BJ (cell line): Measurements from ENCODE around the gene SAMD7. TPM values are rescaled to one million over a fixed set of nuclear protein-coding genes. Genes with fewer than 3 reads are reported as not detected.

Source experiments
- CTCF ChIA-PET: fragments of 350-600 bp; formaldehyde crosslinking; extraction: SDS; loops from one replicate; lab custom pipeline; 2021; ENCODE audit warnings: antibody characterized with exemption, inconsistent platforms; lab: Yijun Ruan, JAX
- POLR2A ChIA-PET: fragments of 300-600 bp; sonication (Branson Sonifier 250); formaldehyde crosslinking; extraction: SDS; loops from one replicate; lab custom pipeline; 2021; ENCODE audit warnings: antibody characterized with exemption; lab: Charles Lee
- DNase-seq: peaks from one replicate; pipeline ENCODE4 v3.0.0-alpha.2; 2011; ENCODE audit warnings: low read depth
- H3K27me3 ChIP-seq: 2 replicates; pipeline ENCODE4 v1.6.0; 2011; ENCODE audit warnings: low read length; ENCODE audit not compliant: control insufficient read depth, insufficient read depth
- H3K36me3 ChIP-seq: 2 replicates; pipeline ENCODE4 v1.5.1; 2011; ENCODE audit warnings: low read length; ENCODE audit not compliant: control insufficient read depth, insufficient read depth
- H3K4me3 ChIP-seq: 2 replicates; pipeline ENCODE4 v1.5.1; 2011; ENCODE audit warnings: low read depth, mild to moderate bottlenecking, control low read depth, low read length
- polyA plus RNA-seq: library from polyadenylated mRNA; depleted of rRNA; stranded (reverse); fragments of >200 nt; gene quantifications from 2 replicates; pipeline ENCODE4 v1.2.3, GENCODE V29; 2011
- TF ChIP-seq, protein P1 (sequence below): IDR thresholded peaks from 2 replicates; pipeline ENCODE4 v1.5.1; 2011; ENCODE audit warnings: low read depth, mild to moderate bottlenecking, control low read depth, inconsistent platforms, low read length, moderate library complexity; ENCODE audit not compliant: insufficient read depth

SAMD7 gene
- polyA plus RNA-seq, 1 experiment, result not detected

DNA sequence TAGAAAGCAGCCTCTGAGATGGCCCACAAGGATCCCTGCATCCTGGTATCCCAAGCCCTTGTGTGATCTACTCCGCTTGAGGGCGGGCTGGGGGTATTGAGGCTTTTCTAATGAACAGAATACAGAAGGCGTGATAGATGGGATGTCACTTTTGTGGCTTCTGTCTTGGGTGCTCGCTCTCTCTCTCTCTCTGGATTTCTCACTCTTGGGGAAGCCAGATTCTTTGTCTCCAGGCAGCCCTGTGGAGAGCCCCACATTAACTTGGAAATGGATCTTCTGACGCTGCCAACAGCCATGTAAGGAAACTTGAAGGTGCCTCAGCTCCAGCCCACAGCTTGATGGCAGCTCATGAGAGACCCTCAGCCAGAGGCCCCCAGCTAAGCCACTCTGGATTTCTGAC, 28.4 kb downstream of the SAMD7 start:
- TF ChIP-seq, protein P1, sequence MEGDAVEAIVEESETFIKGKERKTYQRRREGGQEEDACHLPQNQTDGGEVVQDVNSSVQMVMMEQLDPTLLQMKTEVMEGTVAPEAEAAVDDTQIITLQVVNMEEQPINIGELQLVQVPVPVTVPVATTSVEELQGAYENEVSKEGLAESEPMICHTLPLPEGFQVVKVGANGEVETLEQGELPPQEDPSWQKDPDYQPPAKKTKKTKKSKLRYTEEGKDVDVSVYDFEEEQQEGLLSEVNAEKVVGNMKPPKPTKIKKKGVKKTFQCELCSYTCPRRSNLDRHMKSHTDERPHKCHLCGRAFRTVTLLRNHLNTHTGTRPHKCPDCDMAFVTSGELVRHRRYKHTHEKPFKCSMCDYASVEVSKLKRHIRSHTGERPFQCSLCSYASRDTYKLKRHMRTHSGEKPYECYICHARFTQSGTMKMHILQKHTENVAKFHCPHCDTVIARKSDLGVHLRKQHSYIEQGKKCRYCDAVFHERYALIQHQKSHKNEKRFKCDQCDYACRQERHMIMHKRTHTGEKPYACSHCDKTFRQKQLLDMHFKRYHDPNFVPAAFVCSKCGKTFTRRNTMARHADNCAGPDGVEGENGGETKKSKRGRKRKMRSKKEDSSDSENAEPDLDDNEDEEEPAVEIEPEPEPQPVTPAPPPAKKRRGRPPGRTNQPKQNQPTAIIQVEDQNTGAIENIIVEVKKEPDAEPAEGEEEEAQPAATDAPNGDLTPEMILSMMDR, result no peak
- CTCF ChIA-PET, result no interaction called here
- POLR2A ChIA-PET, result no interaction called here

DNA sequence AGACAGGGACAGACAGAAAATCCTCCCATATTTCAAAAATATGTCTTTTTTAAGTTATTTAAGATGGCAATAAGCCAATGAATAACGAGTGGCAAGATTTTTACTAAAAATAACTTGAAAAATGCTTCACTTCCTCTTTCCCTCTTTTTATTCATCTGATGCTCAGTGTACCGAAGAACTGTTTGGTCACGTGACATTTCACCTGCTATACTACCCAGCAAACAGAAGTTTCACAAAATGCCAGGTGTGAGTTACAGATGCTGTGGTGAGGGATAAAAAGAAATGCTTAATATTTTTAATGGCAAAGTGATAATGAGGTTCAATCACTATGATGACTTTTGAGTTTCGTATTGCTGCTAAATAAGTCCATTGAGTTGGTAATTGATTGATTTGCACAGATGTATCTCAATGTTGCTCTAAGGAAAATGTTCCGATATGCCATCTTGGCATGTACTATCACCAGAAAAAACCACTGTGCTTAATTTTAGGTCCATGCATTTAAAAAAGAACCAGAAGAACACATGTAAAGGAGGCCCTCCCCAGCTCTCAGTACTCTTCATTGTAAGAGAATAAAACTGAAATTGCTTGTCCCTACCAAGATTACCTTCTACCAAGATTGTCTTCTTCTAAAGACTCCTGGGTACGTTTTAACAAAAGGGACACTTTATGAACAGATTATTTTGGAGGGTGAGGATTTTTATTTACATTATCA, 29.3 kb downstream of the SAMD7 start:
- Histone ChIP-seq H3K36me3 (no peaks in the 10 kb centered on the region), H3K4me3 (no peak overlapping the region), H3K27me3 (peaks cover 2% of the 10 kb centered on the region)
- TF ChIP-seq, protein P1, result no peak
- POLR2A ChIA-PET, result no interaction called here
- DNase-seq, result no peak
- CTCF ChIA-PET, result no interaction called here

More for the DNA sequence above, 28.4 kb downstream of the SAMD7 start:
- H3K27me3 ChIP-seq, result peaks cover 2% of the 10 kb centered on the region
- H3K4me3 ChIP-seq, result no peak overlapping the region
- H3K36me3 ChIP-seq, result no peaks in the 10 kb centered on the region
- no peak for DNase-seq

DNA sequence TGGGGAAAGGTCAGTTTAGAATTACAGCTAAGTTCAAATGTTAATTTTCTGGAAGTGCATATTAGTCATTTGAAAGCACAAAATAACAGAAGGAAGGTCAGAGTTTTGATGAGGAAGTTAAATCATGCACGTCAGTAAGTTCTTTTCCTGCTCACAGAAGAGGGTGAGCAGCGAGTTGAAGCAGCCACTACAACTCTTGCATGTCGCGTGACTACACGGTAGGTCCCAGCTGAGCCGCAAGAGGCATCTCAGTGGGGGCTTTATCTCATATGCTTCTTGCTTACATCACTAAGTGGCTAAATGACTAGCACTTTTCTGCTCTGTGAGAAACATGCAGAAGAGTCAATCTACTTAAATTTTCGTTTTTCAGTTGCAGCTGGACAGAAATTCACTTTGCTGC, 33.9 kb downstream of the SAMD7 start:
- ChIA-PET POLR2A (no interaction called here), CTCF (no interaction called here)
- Histone ChIP-seq H3K36me3 (no peaks in the 10 kb centered on the region), H3K4me3 (no peak overlapping the region), H3K27me3 (peaks cover 8% of the 10 kb centered on the region)
- TF ChIP-seq, protein P1, result no peak
- no peak for DNase-seq

DNA sequence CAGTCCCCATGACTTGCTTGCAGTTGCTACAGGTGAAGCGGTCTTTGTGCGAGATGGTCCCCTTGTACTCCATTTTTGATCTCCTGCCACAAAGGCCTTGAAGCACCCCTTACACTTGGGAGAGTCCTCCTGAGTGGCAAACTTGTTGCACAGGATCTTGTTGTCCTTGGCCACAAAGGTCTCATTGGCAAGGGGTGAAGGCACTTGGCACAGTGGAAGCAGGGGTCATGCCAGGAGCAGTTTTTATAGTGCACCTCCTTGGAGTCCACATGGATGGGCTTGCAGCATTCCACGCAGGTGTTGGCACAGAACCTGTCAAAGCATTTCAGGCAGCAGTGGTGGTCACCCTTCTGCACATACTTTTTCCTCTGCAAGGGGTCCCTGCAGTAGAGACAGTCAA, 35.0 kb downstream of the SAMD7 start:
- DNase-seq, result no peak

More for the DNA sequence above, 35.0 kb downstream of the SAMD7 start:
- CTCF ChIA-PET, result no interaction called here
- TF ChIP-seq, protein P1, result no peak
- POLR2A ChIA-PET, result no interaction called here
- peaks cover 8% of the 10 kb centered on the region for H3K27me3 ChIP-seq
- H3K4me3 ChIP-seq, result no peak overlapping the region
- no peaks in the 10 kb centered on the region for H3K36me3 ChIP-seq
